H9 (cell line): Measurements from ENCODE around the gene AGMO. TPM values are rescaled to one million over a fixed set of nuclear protein-coding genes. Genes with fewer than 3 reads are reported as not detected.

ENCODE experiments used
- DNase-seq: peaks from one replicate; pipeline ENCODE4 v3.0.0-alpha.2; 2017
- H2AFZ ChIP-seq: one replicate; pipeline ENCODE4 v1.6.1; 2013; ENCODE audit warnings: mild to moderate bottlenecking, low read length, control low read depth, moderate library complexity
- H2AK5ac ChIP-seq: 2 replicates; pipeline ENCODE4 v1.6.1; 2013; ENCODE audit warnings: low read length, control low read depth, mixed read lengths; ENCODE audit not compliant: insufficient read length
- H2BK120ac ChIP-seq: one replicate; pipeline ENCODE4 v1.6.1; 2013; ENCODE audit warnings: low read depth, mild to moderate bottlenecking, low read length, control low read depth, inconsistent platforms; ENCODE audit not compliant: poor library complexity, severe bottlenecking
- H2BK12ac ChIP-seq: 2 replicates; pipeline ENCODE4 v1.6.1; 2013; ENCODE audit warnings: low read length, control low read depth, mixed read lengths, low read depth; ENCODE audit not compliant: insufficient read length
- H2BK15ac ChIP-seq: 2 replicates; pipeline ENCODE4 v1.6.1; 2013; ENCODE audit warnings: low read depth, low read length, control low read depth
- H2BK20ac ChIP-seq: one replicate; pipeline ENCODE4 v1.6.1; 2013; ENCODE audit warnings: low read depth, mild to moderate bottlenecking, low read length, control low read depth, inconsistent platforms; ENCODE audit not compliant: poor library complexity, severe bottlenecking
- H2BK5ac ChIP-seq: 2 replicates; pipeline ENCODE4 v1.6.1; 2013; ENCODE audit warnings: low read length, control low read depth, mixed read lengths; ENCODE audit not compliant: insufficient read length
- H3K14ac ChIP-seq: 2 replicates; pipeline ENCODE4 v1.6.1; 2013; ENCODE audit warnings: low read length, control low read depth; ENCODE audit not compliant: insufficient read depth
- H3K18ac ChIP-seq: 2 replicates; pipeline ENCODE4 v1.6.1; 2013; ENCODE audit warnings: low read depth, mild to moderate bottlenecking, mixed read lengths, low read length, control low read depth; ENCODE audit not compliant: insufficient read length
- H3K23ac ChIP-seq: 2 replicates; pipeline ENCODE4 v1.6.1; 2013; ENCODE audit warnings: low read length, control low read depth, mixed read lengths, low read depth; ENCODE audit not compliant: insufficient read length
- H3K23me2 ChIP-seq: 2 replicates; pipeline ENCODE4 v1.6.1; 2013; ENCODE audit warnings: low read depth, mild to moderate bottlenecking, mixed read lengths, low read length, control low read depth; ENCODE audit not compliant: insufficient read length, poor library complexity, severe bottlenecking
- H3K27ac ChIP-seq: 2 replicates; pipeline ENCODE4 v1.5.1; 2013; ENCODE audit warnings: low read length, control low read depth, mixed read lengths, low read depth; ENCODE audit not compliant: insufficient read length
- H3K27me3 ChIP-seq: 2 replicates; pipeline ENCODE4 v1.6.1; 2013; ENCODE audit warnings: low read length, control low read depth, inconsistent platforms; ENCODE audit not compliant: insufficient read depth
- H3K4ac ChIP-seq: 2 replicates; pipeline ENCODE4 v1.6.1; 2013; ENCODE audit warnings: low read depth, mild to moderate bottlenecking, control low read depth, inconsistent platforms, low read length, moderate library complexity
- H3K4me1 ChIP-seq: 2 replicates; pipeline ENCODE4 v1.6.1; 2013; ENCODE audit warnings: low read length, control low read depth, inconsistent platforms; ENCODE audit not compliant: insufficient read depth
- H3K4me2 ChIP-seq: 2 replicates; pipeline ENCODE4 v1.6.1; 2013; ENCODE audit warnings: low read length, control low read depth, mixed read lengths; ENCODE audit not compliant: insufficient read length, insufficient read depth
- H3K56ac ChIP-seq: 2 replicates; pipeline ENCODE4 v1.6.1; 2013; ENCODE audit warnings: low read depth, mild to moderate bottlenecking, mixed read lengths, low read length, control low read depth; ENCODE audit not compliant: insufficient read length
- H3K79me1 ChIP-seq: 2 replicates; pipeline ENCODE4 v1.6.1; 2013; ENCODE audit warnings: low read depth, mild to moderate bottlenecking, moderate library complexity, low read length, control low read depth, inconsistent platforms; ENCODE audit not compliant: insufficient read depth, poor library complexity, severe bottlenecking
- H3K79me2 ChIP-seq: 2 replicates; pipeline ENCODE4 v1.6.1; 2013; ENCODE audit warnings: low read length, control low read depth, inconsistent platforms; ENCODE audit not compliant: insufficient read depth
- H3K9ac ChIP-seq: 2 replicates; pipeline ENCODE4 v1.6.1; 2013; ENCODE audit warnings: low read length, control low read depth, mixed read lengths; ENCODE audit not compliant: insufficient read length; ENCODE audit errors: extremely low read depth
- H3K9me3 ChIP-seq: one replicate; pipeline ENCODE4 v1.6.1; 2013; ENCODE audit warnings: low read depth, low read length, inconsistent platforms; ENCODE audit not compliant: control insufficient read depth
- H3T11ph ChIP-seq: one replicate; pipeline ENCODE4 v1.6.1; 2013; ENCODE audit warnings: mild to moderate bottlenecking, low read length, control low read depth, inconsistent platforms
- H4K20me1 ChIP-seq: one replicate; pipeline ENCODE4 v1.6.1; 2013; ENCODE audit not compliant: control insufficient read depth, insufficient read length, insufficient read depth
- H4K5ac ChIP-seq: 2 replicates; pipeline ENCODE4 v1.6.1; 2013; ENCODE audit warnings: low read depth, mild to moderate bottlenecking, mixed read lengths, low read length, control low read depth; ENCODE audit not compliant: insufficient read length
- H4K8ac ChIP-seq: replicated peaks from 2 replicates; pipeline ENCODE4 v1.6.1; 2013; ENCODE audit warnings: low read length, control low read depth, mixed read lengths, low read depth; ENCODE audit not compliant: insufficient read length
- H4K91ac ChIP-seq: 2 replicates; pipeline ENCODE4 v1.6.1; 2013; ENCODE audit warnings: low read depth, mild to moderate bottlenecking, moderate library complexity, mixed read lengths, low read length, control low read depth; ENCODE audit not compliant: insufficient read length
- H3K27ac Mint-ChIP-seq, 3 experiments: 2 replicates in 2 of 3; 3 replicates in 1 of 3; pipeline ENCODE4 v1.8.0; 2020 to 2021; ENCODE audit warnings: mixed read lengths in 3 of 3, mild to moderate bottlenecking in 1 of 3, moderate library complexity in 1 of 3
- H3K27me3 Mint-ChIP-seq: 2 replicates; pipeline ENCODE4 v1.8.0; 2021; ENCODE audit warnings: low read depth, mild to moderate bottlenecking, moderate library complexity, mixed read lengths
- H3K36me3 Mint-ChIP-seq, 3 experiments: 2 replicates in 2 of 3; 3 replicates in 1 of 3; pipeline ENCODE4 v1.8.0; 2020 to 2021; ENCODE audit warnings: low read depth in 3 of 3, mixed read lengths in 3 of 3; ENCODE audit not compliant: insufficient read depth in 1 of 3
- H3K4me1 Mint-ChIP-seq, 2 experiments: 2 replicates each; pipeline ENCODE4 v1.8.0; 2020; ENCODE audit warnings: mixed read lengths in 2 of 2
- H3K4me3 Mint-ChIP-seq, 2 experiments: 2 replicates in 1 of 2; 3 replicates in 1 of 2; pipeline ENCODE4 v1.8.0; 2020 to 2021; ENCODE audit warnings: mild to moderate bottlenecking in 2 of 2, mixed read lengths in 2 of 2, moderate library complexity in 1 of 2
- H3K9me3 Mint-ChIP-seq, 2 experiments: 2 replicates in 1 of 2; 3 replicates in 1 of 2; pipeline ENCODE4 v1.8.0; 2020; ENCODE audit warnings: mild to moderate bottlenecking in 2 of 2, mixed read lengths in 2 of 2, moderate library complexity in 1 of 2
- CTCF ChIP-seq: fragments of 200-600 bp; sonication (generic); conservative IDR thresholded peaks from 3 replicates; pipeline ENCODE4 v1.8.0; 2021; ENCODE audit warnings: antibody characterized with exemption, mild to moderate bottlenecking
- WGBS: extraction: QIAGEN DNeasy Blood & Tissue Kit; methylation state at CpG from one replicate; pipeline ENCODE4 v1.1.7; 2013; ENCODE audit warnings: missing lambda C conversion rate, low lambda C conversion rate, mixed read lengths; ENCODE audit not compliant: insufficient read length; ENCODE audit errors: extremely low coverage; 5-methylcytosine and 5-hydroxymethylcytosine counted together
- total RNA-seq: library from RNA; stranded (reverse); gene quantifications from 2 replicates; pipeline ENCODE4 v1.2.1, GENCODE V29; 2021

Gene AGMO
- total RNA-seq, 1 experiment from 2014 or later: 0.70 TPM

- H4K20me1 ChIP-seq: no peaks in the 10 kb centered on the region
- H2BK5ac ChIP-seq: no peak overlapping the region
- no peak overlapping the region for H3K4ac ChIP-seq
- no peak overlapping the region for H3K56ac ChIP-seq
- H4K91ac ChIP-seq: no peak overlapping the region
- H3K23me2 ChIP-seq: no peaks in the 10 kb centered on the region
- no peak overlapping the region for H3K18ac ChIP-seq
- DNase-seq: no peak
- H3T11ph ChIP-seq: no peak overlapping the region
- Mint-ChIP-seq H3K4me1 (no peaks in the 10 kb centered on the region), H3K36me3 (peaks cover 0 to 3% (median 0%) of the 10 kb centered on the region in 3 experiments; a peak in 2 of 7 replicates), H3K9me3 (peaks cover 0 to 3% of the 10 kb centered on the region in 2 experiments; a peak in 1 of 5 replicates), H3K4me3 (no peak overlapping the region), H3K27me3 (no peaks in the 10 kb centered on the region), H3K27ac (no peak overlapping the region)
- no peak overlapping the region for H2BK12ac ChIP-seq
- no peak overlapping the region for H2BK20ac ChIP-seq
- no peaks in the 10 kb centered on the region for H3K4me1 ChIP-seq
- no peak overlapping the region for H3K14ac ChIP-seq
- no peaks in the 10 kb centered on the region for H3K9me3 ChIP-seq
- no peak overlapping the region for H3K4me2 ChIP-seq
- no peaks in the 10 kb centered on the region for H3K79me2 ChIP-seq
- no peak overlapping the region for H3K9ac ChIP-seq
- H4K8ac ChIP-seq: no peak overlapping the region
- no peak overlapping the region for H2BK120ac ChIP-seq
- no peak overlapping the region for H2AK5ac ChIP-seq
- H2BK15ac ChIP-seq: no peak overlapping the region
- no peak overlapping the region for H2AFZ ChIP-seq
- H3K23ac ChIP-seq: no peak overlapping the region
- no peak overlapping the region for H3K27ac ChIP-seq
- H4K5ac ChIP-seq: no peak overlapping the region
- H3K79me1 ChIP-seq: no peaks in the 10 kb centered on the region
- no peaks in the 10 kb centered on the region for H3K27me3 ChIP-seq
- no peak for TF ChIP-seq CTCF
- WGBS: no CpG with 5 or more reads among the region's 1 CpG
Measured at GRCh38 chr7:15315678-15316077, 246.1 kb downstream of the AGMO start.
